Measurements from ENCODE around the gene PDZD8.

The PDZD8 gene

GRCh38 chr10:117409549-117410305, 34.5 kb upstream of the PDZD8 start:
- Mint-ChIP-seq H3K9me3 (no peaks in the 10 kb centered on the region), H3K36me3 (no peaks in the 10 kb centered on the region), H3K4me3 (no peak overlapping the region), H3K27ac (no peak overlapping the region), H3K27me3 (peaks cover 18% of the 10 kb centered on the region), H3K4me1 (no peaks in the 10 kb centered on the region)
- CTCF ChIA-PET: no interaction called here
- DNase-seq: no peak

DNA sequence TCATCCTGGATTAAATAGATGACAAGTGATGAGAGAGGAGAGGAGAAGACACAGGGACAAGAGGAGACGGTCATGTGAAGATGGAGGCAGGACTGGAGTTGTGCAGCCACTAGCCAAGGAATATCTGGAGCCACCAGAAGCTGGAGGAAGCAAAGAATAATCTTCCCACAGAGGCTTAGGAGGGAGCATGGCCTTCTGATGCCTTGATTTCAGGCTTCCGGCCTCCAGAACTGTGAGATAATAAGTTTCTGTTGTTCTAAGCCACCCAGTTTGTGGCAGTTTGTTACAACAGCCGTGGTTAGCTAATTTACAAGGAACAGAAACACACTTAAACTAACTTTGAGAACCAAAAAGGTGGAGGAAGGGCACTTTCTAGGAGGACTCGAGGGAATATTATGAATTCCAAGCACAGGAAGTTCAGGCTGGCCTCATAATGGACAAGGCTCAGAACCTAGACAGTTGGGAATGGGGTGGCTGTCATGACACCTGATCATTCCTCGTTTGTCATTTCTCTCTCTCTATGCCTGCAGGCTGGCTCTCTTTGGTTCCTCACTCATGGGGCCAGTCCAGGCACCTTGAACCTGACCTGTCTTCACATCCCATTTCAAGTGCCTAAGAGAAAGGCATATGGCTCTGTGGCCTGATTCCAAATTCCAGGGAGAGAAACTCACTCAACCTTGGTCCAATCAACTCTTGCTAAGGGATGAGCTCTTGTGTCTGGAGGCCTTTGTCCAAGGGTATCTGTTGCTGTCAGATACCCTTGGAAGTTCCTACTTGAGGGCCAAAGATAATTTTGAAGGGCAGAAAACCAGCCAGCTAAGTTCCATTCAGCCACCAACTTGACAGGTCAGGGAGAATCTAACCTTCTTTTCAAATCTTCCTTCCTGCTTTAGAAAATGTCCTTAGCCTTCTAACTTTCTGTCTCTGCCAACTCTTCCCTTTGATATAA, 33.5 kb upstream of the PDZD8 start:
- no peaks in the 10 kb centered on the region for H3K4me1 Mint-ChIP-seq
- CTCF ChIA-PET: no interaction called here
- no peaks in the 10 kb centered on the region for H3K36me3 Mint-ChIP-seq
- no peak overlapping the region for H3K4me3 Mint-ChIP-seq
- no peaks in the 10 kb centered on the region for H3K9me3 Mint-ChIP-seq
- no peak overlapping the region for H3K27ac Mint-ChIP-seq
- no peak for DNase-seq
- peaks cover 18% of the 10 kb centered on the region for H3K27me3 Mint-ChIP-seq

- no peaks in the 10 kb centered on the region for H3K36me3 Mint-ChIP-seq
- no peak overlapping the region for H3K27ac Mint-ChIP-seq
- CTCF ChIA-PET: no interaction called here
- no peaks in the 10 kb centered on the region for H3K4me1 Mint-ChIP-seq
- DNase-seq: no peak
- H3K9me3 Mint-ChIP-seq: no peaks in the 10 kb centered on the region
- H3K27me3 Mint-ChIP-seq: peaks cover 13% of the 10 kb centered on the region
- no peak overlapping the region for H3K4me3 Mint-ChIP-seq
Observed at GRCh38 chr10:117405730-117406129, 30.5 kb upstream of the PDZD8 start.

- no peak overlapping the region for H3K27ac Mint-ChIP-seq
- H3K4me1 Mint-ChIP-seq: no peaks in the 10 kb centered on the region
- H3K9me3 Mint-ChIP-seq: no peaks in the 10 kb centered on the region
- H3K27me3 Mint-ChIP-seq: peaks cover 4% of the 10 kb centered on the region
- no peak for DNase-seq
- CTCF ChIA-PET: no interaction called here
- H3K36me3 Mint-ChIP-seq: no peaks in the 10 kb centered on the region
- H3K4me3 Mint-ChIP-seq: no peak overlapping the region
Observed at GRCh38 chr10:117400329-117400728, 25.1 kb upstream of the PDZD8 start.

- Mint-ChIP-seq H3K36me3 (no peaks in the 10 kb centered on the region), H3K27me3 (peaks cover 5% of the 10 kb centered on the region), H3K9me3 (no peaks in the 10 kb centered on the region), H3K4me1 (no peaks in the 10 kb centered on the region), H3K4me3 (no peak overlapping the region), H3K27ac (no peak overlapping the region)
- DNase-seq: no peak
- CTCF ChIA-PET: no interaction called here
Observed at GRCh38 chr10:117399341-117400196, 24.3 kb upstream of the PDZD8 start.

DNA sequence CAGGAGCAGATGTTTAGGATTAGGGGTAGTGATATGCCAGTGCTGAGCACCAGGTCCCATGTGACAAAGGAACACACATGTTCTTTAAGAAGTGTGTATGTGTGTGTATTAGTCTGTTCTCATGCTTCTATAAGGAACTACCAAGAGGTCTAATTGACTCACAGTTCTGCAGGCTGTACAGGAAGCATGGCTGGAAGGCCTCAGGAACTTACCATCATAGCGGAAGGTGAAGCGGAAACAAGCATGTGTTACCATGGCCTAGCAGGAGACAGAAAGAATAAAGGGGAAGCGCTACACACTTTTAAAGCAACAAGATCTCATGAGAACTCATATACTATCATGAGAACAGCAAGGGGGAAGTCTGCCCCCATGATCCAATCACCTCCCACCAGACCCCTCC, 22.8 kb upstream of the PDZD8 start:
- Mint-ChIP-seq H3K4me1 (no peaks in the 10 kb centered on the region), H3K27me3 (peaks cover 8% of the 10 kb centered on the region)
- CTCF ChIA-PET: no interaction called here

GRCh38 chr10:117391436-117392205, 16.4 kb upstream of the PDZD8 start:
- no peaks in the 10 kb centered on the region for H3K4me1 Mint-ChIP-seq
- H3K36me3 Mint-ChIP-seq: no peaks in the 10 kb centered on the region
- no peak for DNase-seq
- no peak overlapping the region for H3K4me3 Mint-ChIP-seq
- no peaks in the 10 kb centered on the region for H3K9me3 Mint-ChIP-seq
- CTCF ChIA-PET: no interaction called here
- H3K27me3 Mint-ChIP-seq: peaks cover 29% of the 10 kb centered on the region
- H3K27ac Mint-ChIP-seq: no peak overlapping the region

More for the DNA sequence above, 22.8 kb upstream of the PDZD8 start:
- no peak overlapping the region for H3K4me3 Mint-ChIP-seq
- H3K9me3 Mint-ChIP-seq: no peaks in the 10 kb centered on the region
- no peaks in the 10 kb centered on the region for H3K36me3 Mint-ChIP-seq
- H3K27ac Mint-ChIP-seq: no peak overlapping the region
- DNase-seq: no peak

- Mint-ChIP-seq H3K36me3 (no peaks in the 10 kb centered on the region), H3K27ac (no peak overlapping the region), H3K27me3 (peaks cover 33% of the 10 kb centered on the region), H3K4me3 (no peak overlapping the region), H3K9me3 (no peaks in the 10 kb centered on the region), H3K4me1 (no peaks in the 10 kb centered on the region)
- CTCF ChIA-PET: no interaction called here
- no peak for DNase-seq
Observed at GRCh38 chr10:117390420-117390819, 15.2 kb upstream of the PDZD8 start.

DNA sequence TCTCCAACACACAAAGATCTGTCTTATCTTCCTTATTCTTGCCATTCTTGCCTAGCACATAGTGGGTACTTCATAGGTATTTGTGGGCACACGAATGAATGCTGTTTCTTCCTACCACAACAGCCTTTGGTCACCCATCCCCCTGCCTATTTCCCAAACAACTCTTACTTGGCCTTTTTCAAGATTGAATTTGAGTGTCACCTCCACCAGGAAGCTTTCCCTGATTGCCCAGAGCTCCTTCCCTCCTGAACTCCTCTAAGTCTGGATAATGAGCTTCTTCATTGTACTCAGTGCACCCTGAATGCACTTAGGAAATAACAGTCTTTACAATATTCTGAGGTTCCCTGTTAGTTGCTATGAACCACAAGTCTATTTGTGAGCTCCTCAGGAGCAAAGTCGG, 11.6 kb upstream of the PDZD8 start:
- Mint-ChIP-seq H3K36me3 (no peaks in the 10 kb centered on the region), H3K27me3 (peaks cover 32% of the 10 kb centered on the region), H3K9me3 (no peaks in the 10 kb centered on the region), H3K4me3 (no peak overlapping the region), H3K4me1 (no peaks in the 10 kb centered on the region), H3K27ac (no peak overlapping the region)
- CTCF ChIA-PET: no interaction called here
- no peak for DNase-seq

GRCh38 chr10:117382861-117383260, 7.6 kb upstream of the PDZD8 start:
- Mint-ChIP-seq H3K4me1 (no peaks in the 10 kb centered on the region), H3K4me3 (no peak overlapping the region), H3K9me3 (no peaks in the 10 kb centered on the region), H3K36me3 (no peaks in the 10 kb centered on the region), H3K27ac (no peak overlapping the region), H3K27me3 (peaks cover 43% of the 10 kb centered on the region)
- CTCF ChIA-PET: no interaction called here
- DNase-seq: no peak

- Mint-ChIP-seq H3K4me1 (peaks cover 37% of the 10 kb centered on the region), H3K36me3 (peaks cover 8% of the 10 kb centered on the region), H3K9me3 (no peaks in the 10 kb centered on the region), H3K27ac (peak overlapping the region; percentile 83), H3K27me3 (peaks cover 37% of the 10 kb centered on the region), H3K4me3 (peak overlapping the region; percentile 82)
- CTCF ChIA-PET: no interaction called here
- DNase-seq: peak; percentile 60
Observed at GRCh38 chr10:117374506-117375359, 507 bp downstream of the PDZD8 start.

- H3K36me3 Mint-ChIP-seq: peaks cover 13% of the 10 kb centered on the region
- peaks cover 30% of the 10 kb centered on the region for H3K27me3 Mint-ChIP-seq
- peak; percentile 46 for DNase-seq
- H3K27ac Mint-ChIP-seq: peak overlapping the region; percentile 79
- H3K4me3 Mint-ChIP-seq: peak overlapping the region; percentile 82
- no peaks in the 10 kb centered on the region for H3K9me3 Mint-ChIP-seq
- CTCF ChIA-PET: no interaction called here
- H3K4me1 Mint-ChIP-seq: peaks cover 41% of the 10 kb centered on the region
Observed at GRCh38 chr10:117373823-117374505, 1.3 kb downstream of the PDZD8 start.
